ENCODE results near the gene EEFSEC. TPM values are rescaled to one million over a fixed set of nuclear protein-coding genes. Genes with fewer than 3 reads are reported as not detected.

The EEFSEC gene
- total and polyA plus RNA-seq, 12 donors = 5.5 to 15.6 (median 10.4) TPM

DNA sequence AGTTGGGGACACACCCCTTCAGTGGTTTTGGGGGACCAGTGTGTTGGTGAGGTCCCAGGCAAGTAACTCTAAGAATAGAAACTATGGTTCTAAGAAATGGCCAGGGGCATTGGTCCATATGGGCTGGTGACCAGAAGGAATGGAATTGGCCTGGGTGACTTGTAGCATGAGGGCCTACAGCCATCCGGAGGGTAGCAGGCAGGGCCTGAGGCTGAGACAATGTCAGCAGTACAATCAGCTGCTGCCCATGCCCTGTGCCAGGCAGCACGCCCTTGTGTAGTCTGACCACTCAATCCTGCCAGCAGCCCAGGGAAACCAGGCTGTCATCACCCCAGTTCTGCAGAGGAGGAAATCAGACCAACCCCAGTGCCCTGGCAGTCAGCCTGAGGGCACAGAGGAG is 212.9 kb downstream of the EEFSEC start:
- intact Hi-C loops (cut with DNase I) = no loop called here
- 73 to 100% (median 93%) methylated on average over 1 to 2 of the region's 2 CpGs for WGBS, 4 donors
- H3K36me3 ChIP-seq (replicated peaks in 1 of 2) = no peaks in the 10 kb centered on the region

GRCh38 chr3:128366652-128367051 is 213.4 kb downstream of the EEFSEC start:
- no peaks in the 10 kb centered on the region for H3K9me3 ChIP-seq (replicated peaks in 1 of 3)
- H3K27ac ChIP-seq = no peak overlapping the region
- 87 to 97% (median 91%) methylated on average over 5 of the region's 5 CpGs for WGBS, 4 donors
- DNase-seq = no peak
- TF ChIP-seq, protein P1, sequence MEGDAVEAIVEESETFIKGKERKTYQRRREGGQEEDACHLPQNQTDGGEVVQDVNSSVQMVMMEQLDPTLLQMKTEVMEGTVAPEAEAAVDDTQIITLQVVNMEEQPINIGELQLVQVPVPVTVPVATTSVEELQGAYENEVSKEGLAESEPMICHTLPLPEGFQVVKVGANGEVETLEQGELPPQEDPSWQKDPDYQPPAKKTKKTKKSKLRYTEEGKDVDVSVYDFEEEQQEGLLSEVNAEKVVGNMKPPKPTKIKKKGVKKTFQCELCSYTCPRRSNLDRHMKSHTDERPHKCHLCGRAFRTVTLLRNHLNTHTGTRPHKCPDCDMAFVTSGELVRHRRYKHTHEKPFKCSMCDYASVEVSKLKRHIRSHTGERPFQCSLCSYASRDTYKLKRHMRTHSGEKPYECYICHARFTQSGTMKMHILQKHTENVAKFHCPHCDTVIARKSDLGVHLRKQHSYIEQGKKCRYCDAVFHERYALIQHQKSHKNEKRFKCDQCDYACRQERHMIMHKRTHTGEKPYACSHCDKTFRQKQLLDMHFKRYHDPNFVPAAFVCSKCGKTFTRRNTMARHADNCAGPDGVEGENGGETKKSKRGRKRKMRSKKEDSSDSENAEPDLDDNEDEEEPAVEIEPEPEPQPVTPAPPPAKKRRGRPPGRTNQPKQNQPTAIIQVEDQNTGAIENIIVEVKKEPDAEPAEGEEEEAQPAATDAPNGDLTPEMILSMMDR (IDR thresholded peaks at IDR 0.05) = no peak
- no peak for TF ChIP-seq POLR2A (IDR thresholded peaks at IDR 0.05)
- no peak overlapping the region for H3K4me3 ChIP-seq
- no peaks in the 10 kb centered on the region for H3K36me3 ChIP-seq (replicated peaks in 1 of 2)
- intact Hi-C loops (cut with DNase I) = no loop called here
- H3K4me1 ChIP-seq (replicated peaks in 1 of 2) = peaks cover 8 to 12% of the 10 kb centered on the region in 2 donors
- no peaks in the 10 kb centered on the region for H3K27me3 ChIP-seq

More for the DNA sequence above, 212.9 kb downstream of the EEFSEC start:
- TF ChIP-seq POLR2A (IDR thresholded peaks at IDR 0.05) = no peak
- TF ChIP-seq, protein P1 (IDR thresholded peaks at IDR 0.05) = no peak
- Histone ChIP-seq H3K9me3 (replicated peaks in 1 of 3) (no peaks in the 10 kb centered on the region), H3K4me1 (replicated peaks in 1 of 2) (peaks cover 8 to 12% of the 10 kb centered on the region in 2 donors), H3K4me3 (no peak overlapping the region), H3K27ac (no peak overlapping the region), H3K27me3 (no peaks in the 10 kb centered on the region)
- peak in 2 of 7 donors; percentile 11 to 72 for DNase-seq

- 94 to 100% (median 99%) methylated on average over 2 to 5 of the region's 5 CpGs for WGBS, 4 donors
- Histone ChIP-seq H3K4me3 (no peak overlapping the region), H3K27me3 (no peaks in the 10 kb centered on the region), H3K27ac (no peak overlapping the region), H3K4me1 (replicated peaks in 1 of 2) (peaks cover 5 to 8% of the 10 kb centered on the region in 2 donors), H3K36me3 (replicated peaks in 1 of 2) (no peaks in the 10 kb centered on the region), H3K9me3 (replicated peaks in 1 of 3) (no peaks in the 10 kb centered on the region)
- intact Hi-C loops (cut with DNase I) = no loop called here
- no peak for DNase-seq
- TF ChIP-seq, protein P1 (IDR thresholded peaks at IDR 0.05) = no peak
- no peak for TF ChIP-seq POLR2A (IDR thresholded peaks at IDR 0.05)
Measured at GRCh38 chr3:128367221-128367620, 213.9 kb downstream of the EEFSEC start.

DNA sequence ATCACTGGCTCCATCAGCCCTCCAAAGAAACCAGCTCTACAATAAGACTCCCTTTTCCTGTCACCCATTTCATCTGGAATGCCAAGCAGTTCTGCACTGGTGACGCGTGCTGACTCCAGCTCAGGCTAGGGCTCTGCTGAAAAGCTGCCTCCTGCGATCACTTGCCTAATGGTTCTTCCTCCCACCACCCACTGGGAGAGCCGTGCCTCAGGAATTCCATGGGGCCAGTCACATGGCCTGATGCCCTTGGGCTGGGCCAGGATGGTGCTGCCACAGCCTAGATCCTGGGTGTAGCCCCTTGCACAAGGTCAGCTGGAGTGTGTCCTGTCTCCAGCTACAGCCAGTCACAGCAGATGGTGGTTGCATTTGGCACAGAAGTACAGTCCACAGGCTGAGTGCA is 214.5 kb downstream of the EEFSEC start:
- Histone ChIP-seq H3K4me1 (replicated peaks in 1 of 2) (peaks cover 0 to 3% of the 10 kb centered on the region in 2 donors), H3K27ac (no peak overlapping the region), H3K36me3 (replicated peaks in 1 of 2) (no peaks in the 10 kb centered on the region), H3K9me3 (replicated peaks in 1 of 3) (no peaks in the 10 kb centered on the region), H3K27me3 (no peaks in the 10 kb centered on the region), H3K4me3 (no peak overlapping the region)
- WGBS, 4 donors = 77 to 100% (median 86%) methylated on average over 2 to 4 of the region's 4 CpGs
- intact Hi-C loops (cut with DNase I) = no loop called here
- TF ChIP-seq, protein P1 (IDR thresholded peaks at IDR 0.05) = no peak
- TF ChIP-seq POLR2A (IDR thresholded peaks at IDR 0.05) = no peak
- DNase-seq = no peak

All from adrenal gland (tissue), 12 donors.